IPS DF 4.7 (cell line): ENCODE results near the gene SFT2D1.
"Not testable (repeated sequence)": the region's sequence is repeated elsewhere in the genome, so short reads cannot be mapped to it uniquely, and the experiment has no call there.

Source experiments
- DNase-seq: peaks from one replicate; pipeline ENCODE4 v3.0.0-alpha.2; 2013; ENCODE audit warnings: low spot score; ENCODE audit errors: extremely low read depth

Gene SFT2D1

DNA sequence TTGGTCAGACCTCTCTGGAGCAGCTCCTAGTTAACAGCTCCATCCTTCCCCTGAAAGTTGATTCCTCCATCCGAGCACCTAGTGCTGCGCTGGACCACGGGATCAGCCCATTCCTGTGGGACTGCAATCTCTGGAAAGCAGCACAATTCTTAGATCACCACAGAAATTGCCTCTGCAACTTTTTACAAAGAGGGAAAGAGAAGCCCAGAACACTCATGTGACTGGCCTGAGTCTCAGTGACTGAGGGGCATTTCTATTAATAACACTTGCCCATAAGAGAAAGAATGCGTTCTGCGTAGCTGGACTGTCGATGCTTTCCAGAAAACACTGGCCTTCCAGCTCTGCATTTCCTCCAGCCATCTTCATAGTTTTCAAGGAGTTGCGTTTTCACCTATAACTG is 22.1 kb upstream of the SFT2D1 start:
- no peak for DNase-seq

DNA sequence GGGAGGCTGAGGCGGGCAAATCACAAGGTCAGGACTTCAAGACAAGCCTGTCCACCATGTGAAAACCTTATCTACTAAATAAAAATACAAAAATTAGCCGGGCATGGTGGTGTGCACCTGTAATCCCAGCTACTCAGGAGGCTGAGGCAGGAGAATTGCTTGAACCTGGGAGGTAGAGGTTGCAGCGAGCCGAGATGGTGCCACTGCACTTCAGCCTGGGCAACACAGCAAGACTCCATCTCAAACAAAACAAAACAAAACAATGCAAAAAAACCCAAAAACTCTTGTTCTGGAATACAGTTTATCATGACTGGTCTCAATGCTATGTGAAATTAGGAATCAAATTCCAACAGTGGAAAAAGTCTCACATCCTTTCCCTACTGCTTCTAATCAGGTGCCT is 20.1 kb upstream of the SFT2D1 start:
- not testable (repeated sequence) for DNase-seq

DNA sequence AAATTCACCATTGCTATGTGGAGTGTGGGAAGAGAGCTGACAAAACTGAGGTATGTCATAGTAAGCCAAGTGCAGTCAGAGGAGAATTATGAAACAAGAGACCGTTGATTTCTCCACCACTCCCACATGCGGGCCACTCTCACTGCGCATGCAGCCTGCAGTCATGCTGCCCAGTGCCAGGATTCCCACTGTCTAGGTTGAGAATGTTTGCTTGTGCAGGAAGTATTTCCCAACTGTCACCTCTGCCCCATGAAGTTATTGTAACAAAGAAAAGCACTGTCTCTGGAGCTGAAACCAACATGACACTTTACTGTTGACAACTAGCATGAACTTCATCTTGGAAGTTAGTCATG is 18.7 kb upstream of the SFT2D1 start:
- DNase-seq: no peak

DNA sequence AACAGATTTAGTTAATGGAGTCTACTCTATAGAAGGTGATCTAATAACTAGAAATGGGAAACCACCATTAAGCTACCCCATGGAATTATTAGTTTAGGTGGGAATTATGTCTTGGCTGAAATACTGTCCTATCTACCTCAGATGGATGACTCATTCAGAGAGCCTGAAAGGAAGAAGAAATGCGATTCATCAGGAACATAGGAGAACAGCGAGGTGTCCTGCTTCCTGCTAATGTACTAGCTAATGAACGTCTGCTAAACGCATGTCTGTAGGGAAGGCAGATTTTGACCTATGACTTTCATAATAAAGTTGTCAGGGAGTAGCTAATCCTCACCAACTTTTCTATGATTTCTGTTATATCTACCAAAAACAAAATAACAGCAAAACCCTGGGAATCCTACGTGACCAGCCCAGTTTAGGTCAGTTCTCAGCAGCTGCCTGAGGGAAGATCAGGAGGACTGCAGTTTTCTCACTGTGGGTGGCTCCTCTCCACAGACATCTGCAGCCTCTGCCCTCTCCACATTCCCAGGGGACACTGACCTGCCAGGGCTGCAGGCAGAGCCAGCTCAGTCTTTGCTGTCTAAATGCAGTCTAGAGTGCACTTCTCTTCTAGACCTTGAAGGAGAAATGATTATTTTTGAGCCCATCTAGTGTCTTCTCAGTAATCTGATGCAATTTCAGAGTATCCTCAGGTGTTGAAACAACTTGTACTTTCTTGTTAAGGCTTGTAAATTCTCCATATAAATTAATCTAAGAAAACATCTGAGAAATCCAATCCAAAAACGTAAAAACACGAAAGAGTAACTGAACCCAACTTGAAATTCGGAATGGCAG is 18.1 kb upstream of the SFT2D1 start:
- DNase-seq: no peak

DNA sequence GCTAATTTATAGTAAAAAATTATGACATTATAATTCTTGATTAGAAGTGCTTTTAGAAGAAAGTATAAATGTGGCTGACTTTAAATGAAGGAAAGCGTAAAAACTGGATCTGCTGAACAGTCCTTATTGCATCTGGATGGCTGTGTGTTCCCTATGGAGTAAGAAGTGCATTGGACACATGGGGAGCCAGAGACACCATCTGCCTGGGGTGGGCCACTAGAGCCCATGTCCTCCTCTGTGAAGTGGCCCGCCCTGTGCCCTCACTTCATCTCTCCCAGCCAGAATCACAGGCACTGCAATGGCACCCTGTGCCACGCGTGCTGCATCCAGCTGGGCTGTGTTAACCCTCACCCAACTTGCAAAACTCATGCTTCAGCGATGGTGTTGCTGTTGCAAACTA is 13.2 kb upstream of the SFT2D1 start:
- DNase-seq: no peak

DNA sequence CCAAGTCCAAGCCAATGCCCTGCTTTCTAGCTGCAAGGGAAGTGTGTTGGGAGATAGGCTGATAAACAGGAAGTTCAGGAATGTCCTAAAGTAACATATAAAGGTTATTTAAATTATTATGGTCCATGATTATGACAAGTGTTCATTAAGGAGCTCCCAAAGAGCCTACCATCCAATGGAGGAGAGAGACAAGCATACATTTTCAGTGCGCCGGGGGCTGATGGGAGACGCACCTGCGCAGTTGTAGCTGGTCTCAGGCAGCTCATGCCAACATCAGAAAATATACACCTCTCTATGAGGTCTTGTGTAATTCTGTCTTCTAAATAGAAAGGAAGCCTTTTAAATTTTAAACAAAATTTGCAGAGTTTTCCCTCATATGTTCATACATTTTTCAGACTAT is 12.6 kb upstream of the SFT2D1 start:
- DNase-seq: no peak

DNA sequence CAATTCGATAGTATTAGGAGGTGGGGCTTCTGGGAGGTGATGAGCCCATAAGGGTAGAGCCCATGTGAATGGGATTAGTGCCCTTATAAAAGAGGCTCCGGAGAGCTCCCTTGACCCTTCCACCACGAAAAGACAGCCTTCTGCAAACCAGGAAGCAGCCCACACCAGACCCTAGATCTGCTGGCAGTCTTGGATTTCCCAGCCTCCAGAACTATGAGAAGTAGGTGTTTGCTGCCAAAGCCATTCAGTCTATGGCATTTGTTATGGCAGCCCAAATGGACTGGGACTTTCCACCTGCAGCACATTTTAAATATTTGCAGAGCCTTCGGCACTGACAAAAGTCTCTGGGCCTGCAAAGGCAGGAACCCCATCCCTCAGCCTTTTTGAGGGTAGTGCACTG is 11.8 kb upstream of the SFT2D1 start:
- no peak for DNase-seq

DNA sequence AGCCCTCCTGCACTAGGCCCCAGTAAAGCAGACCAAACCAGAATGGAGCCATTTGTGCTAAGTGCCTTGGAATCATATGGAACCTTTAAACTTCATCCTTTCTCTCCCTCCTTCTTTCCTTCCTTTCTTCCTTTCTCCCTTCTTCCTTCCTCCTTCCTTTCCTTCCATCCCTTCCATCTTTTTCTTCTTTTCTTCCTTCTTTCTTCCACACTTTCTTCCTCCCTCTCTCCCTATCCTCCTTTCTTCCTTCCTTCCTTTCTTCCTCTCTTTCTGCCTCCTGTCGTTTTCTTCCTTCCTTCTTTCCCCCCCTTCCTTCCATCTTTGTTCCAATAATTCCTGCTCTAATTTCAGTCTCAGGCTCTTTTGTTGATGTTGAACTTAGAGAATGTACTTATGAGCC is 11.2 kb upstream of the SFT2D1 start:
- no peak for DNase-seq

DNA sequence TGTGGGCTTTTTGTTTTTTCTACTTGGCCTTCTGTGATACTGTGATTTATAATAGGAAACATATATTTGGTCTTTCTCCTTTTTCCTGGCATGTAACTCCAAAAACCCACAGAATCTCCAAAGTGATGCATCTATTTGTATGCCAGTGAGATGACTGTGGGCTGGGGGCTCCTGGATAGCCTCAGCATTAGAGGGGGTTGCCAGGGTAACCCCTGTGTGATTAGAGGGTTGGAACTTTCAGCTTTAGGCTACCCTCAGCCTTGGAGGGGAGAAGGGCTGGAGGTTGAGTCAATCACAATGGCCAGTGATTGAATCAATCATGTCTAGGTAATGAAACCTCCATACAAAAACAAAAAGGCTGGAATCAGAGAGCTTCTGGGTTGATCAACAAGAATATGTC is 10.6 kb upstream of the SFT2D1 start:
- no peak for DNase-seq

DNA sequence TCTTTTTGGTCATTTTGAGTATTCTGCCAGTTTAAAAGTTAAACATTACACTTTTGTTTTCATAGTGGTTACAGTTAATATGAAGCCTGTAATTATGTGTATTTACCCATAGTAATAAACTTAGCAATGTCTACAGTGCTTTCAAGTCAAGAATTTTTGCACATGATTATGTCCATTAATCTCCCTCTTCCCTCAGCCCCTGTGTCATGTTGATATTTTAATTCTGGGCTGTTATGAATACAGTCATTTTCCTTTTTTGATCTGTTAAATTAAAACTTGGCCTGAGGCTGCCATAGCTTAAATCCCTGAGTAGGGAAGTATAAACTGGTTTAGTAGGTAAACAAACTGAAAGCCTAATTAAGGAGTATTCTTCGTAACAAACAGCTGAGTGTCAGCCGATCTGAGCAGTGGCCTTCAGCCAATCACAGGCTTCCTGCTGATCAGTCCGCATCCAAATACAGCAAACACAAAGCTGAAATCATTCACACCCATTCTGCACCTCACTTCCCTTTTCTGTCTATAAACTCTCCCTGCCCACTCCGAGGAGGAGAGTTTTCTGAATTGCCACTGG is 9.5 kb upstream of the SFT2D1 start:
- no peak for DNase-seq

DNA sequence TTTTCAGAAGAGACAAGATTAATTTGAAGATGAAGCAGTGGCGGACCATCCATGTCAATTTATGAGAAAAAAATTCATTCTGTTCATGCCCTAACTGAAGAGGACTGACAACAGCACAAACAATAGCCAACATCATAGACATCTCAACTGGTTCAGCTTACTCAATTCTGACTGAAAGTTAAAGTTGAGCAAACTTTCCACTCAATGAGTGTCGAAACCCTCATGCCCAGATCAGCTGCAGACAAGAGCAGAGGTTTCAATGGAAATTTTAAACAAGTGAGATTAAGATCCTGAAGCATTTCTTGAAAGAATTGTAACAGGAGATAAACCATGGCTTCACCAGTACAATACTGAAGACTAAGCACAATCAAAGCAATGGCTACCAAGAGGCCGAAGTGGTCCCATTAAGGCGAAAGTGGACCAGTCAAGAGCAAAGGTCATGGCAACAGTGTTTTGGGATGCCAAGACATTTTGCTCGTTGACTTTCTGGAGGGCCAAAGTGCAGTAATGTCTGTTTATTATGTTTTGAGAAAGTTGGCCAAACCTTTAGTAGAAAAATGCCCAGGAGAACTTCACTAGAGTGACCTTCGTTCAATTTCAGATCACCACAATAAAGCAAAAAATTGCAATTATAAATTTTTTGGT is 6.1 kb upstream of the SFT2D1 start:
- DNase-seq: no peak

DNA sequence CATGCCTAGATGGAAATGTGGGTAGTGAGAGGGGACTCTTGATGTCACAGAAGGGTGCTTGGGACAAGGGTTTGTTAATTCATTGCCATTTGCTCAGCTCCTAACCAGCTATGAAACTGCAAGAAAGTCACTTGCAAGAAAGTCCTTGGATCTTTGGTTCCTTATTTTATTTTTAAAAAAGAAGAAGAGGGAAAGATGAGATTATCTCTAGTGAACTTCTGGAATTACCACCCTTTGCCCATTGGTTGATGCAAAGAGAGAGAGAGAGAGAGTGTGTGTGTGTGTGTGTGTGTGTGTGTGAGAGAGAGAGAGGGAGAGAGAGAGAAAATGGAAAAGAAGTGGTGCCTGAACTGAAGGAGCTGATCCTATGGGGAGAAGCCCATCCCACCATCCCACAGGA is 4.6 kb upstream of the SFT2D1 start:
- DNase-seq: no peak

DNA sequence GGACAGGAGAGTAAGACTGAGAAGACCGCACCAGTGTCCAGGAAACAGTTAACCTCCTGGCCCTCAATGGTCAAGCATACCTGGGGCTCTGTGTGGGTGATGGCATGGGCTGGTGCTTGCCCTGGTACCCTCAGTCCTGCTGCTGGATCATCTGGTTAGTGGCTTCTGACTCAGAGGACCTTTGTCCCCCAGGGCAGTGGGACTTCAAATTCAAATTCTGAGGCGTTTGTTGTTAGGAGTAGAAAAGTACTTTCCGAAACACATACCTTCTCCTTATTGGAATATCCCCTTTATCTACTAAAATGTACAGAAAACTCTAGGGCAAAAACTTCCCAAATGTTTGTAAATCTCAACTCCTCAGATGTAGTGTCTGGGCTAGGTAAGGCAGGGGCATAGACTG is 4.1 kb upstream of the SFT2D1 start:
- no peak for DNase-seq

DNA sequence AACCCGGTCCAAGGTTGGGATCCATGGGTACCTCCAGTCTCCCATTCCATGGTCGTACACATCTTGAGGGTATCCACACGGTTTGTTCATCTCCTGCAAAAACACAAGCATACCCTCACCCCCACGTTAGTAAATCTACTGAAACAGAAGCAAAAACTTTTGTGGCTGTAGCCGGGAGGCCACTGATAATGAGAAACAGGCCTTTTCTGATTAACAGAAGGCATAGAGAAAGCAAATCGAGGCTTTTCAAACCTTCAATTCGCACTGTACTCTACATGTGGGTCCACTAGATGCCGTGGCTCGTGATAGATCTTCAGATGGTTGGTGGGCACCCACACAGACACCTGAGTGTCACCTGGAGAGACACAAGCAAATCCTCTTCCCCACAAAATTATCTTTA is 3.3 kb upstream of the SFT2D1 start:
- DNase-seq: not testable (repeated sequence)

DNA sequence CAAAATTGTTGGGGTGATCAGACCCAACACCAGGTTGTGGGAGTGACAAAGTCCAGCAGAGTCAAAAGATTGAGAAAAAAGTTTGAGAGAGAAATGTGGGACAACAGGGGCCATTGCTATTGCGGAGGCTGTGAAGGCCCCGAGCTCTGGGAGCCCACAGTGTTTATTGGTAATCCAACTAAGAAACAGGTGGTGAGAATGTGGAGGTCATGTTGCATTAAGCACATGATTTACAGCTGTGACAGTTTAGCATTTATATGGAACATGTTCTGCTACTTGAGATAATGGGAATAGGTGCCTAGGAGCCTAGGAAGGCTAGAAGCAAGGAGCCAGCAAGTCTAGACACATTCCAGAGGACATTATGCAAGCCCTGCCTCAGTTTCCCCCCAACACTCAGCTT is 2.6 kb upstream of the SFT2D1 start:
- DNase-seq: not testable (repeated sequence)

DNA sequence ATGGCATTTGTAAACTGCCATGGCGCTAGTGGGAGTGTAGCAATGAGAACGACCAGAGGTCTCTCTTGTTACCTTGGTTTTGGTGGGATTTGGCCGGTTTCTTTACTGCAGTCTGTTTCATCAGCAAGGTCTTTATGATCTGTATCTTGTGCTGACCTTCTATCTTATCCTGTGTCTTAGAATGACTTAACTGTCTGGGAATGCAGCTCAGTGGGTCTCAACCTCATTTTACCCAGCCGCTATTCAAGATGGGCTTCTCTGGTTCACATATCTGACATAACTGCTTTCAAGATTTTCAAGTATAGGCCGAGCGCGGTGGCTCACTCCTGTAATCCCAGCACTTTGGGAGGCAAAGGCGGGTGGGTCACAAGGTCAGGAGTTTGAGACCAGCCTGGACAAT is 1.9 kb upstream of the SFT2D1 start:
- DNase-seq: no peak

DNA sequence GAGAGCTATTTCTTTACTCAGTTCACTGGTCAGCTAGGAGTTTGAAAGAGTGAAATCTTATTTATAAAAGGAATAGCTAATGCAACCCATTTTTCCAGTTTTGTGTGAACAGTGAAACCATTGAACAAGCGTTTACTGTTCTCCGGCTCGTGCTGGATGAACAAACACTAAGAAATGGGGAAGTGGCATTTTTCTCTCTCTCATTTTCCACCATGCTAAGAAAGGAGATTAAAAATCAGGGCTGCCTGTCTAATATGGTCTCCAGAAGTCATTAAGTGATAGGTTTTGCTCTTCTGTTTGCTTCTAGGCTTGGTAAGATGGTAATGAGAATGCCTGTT is 774 bp upstream of the SFT2D1 start:
- DNase-seq: no peak

DNA sequence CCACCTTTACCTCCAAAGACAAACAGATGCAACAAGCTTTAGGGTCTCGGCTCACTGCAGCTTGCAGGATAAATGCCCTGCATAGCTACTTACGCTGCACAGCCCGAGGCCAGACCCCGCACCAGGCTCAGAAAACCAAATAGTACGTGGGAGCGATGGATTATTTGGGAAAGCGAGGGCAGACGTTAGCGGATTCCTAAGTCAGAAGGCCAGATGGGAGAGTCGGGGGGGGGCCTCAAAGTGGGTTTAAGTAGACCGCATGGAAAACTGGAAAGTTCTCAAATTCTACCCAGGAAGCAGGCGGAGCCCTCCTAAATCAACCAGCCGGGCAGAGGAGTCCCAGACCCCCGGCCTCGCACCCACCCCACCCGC is 382 bp downstream of the SFT2D1 start:
- DNase-seq: no peak

DNA sequence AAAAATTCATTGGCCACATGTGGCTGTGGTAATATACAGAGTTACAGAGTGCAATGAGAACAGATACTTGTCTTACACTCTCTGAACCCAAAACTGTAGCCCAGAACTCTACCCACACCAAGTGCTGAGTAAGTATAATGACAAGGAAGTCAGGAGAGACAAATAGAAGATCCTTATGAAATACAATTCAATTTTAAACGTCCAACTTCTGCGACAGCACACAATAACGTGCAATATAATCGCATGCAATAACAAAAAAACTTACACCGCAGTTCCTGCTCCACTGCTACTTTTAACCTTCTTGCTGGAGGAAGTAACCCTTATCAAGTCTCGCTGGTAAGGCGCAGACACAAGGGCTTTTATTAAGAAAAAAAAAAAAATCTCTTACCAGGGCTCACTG is 881 bp downstream of the SFT2D1 start:
- DNase-seq: no peak

DNA sequence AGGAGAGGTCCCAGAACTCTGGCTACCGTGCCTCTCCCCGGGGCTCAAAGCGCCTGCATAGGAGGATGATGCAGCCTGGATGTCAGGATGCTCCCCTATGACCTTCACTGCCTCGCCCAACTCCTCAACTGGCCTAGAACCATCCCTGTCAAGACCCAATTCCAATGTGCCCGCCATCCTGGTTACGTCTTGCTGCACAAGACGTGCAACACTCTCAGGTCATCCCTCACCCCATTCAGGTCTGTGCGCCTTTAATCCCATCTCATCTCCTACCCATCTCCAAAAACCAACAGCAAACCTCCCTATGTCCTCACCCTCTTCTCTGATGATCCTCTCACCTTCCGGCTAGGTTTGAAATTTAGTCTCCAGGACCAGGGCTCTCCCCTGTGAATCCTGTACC is 3.5 kb downstream of the SFT2D1 start:
- DNase-seq: no peak

DNA sequence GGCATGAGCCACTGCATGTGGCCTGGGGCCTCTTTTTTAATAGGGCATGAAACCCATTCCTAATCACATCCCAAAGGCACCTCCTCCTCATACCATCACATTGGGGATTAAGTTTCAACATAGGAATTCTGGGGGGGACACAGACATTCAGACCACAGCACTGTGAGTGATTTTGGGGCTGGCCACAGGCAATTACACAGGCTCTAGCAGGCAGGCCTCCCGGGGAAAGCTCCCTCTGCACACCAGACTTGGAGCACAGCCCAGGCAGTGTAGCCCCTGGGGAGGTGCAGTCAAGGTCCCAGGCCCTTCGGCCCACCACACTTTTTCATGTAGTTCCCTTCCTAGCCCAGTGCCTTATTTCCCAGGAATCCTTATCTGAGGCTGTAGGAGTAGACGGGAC is 5.5 kb downstream of the SFT2D1 start:
- DNase-seq: no peak

DNA sequence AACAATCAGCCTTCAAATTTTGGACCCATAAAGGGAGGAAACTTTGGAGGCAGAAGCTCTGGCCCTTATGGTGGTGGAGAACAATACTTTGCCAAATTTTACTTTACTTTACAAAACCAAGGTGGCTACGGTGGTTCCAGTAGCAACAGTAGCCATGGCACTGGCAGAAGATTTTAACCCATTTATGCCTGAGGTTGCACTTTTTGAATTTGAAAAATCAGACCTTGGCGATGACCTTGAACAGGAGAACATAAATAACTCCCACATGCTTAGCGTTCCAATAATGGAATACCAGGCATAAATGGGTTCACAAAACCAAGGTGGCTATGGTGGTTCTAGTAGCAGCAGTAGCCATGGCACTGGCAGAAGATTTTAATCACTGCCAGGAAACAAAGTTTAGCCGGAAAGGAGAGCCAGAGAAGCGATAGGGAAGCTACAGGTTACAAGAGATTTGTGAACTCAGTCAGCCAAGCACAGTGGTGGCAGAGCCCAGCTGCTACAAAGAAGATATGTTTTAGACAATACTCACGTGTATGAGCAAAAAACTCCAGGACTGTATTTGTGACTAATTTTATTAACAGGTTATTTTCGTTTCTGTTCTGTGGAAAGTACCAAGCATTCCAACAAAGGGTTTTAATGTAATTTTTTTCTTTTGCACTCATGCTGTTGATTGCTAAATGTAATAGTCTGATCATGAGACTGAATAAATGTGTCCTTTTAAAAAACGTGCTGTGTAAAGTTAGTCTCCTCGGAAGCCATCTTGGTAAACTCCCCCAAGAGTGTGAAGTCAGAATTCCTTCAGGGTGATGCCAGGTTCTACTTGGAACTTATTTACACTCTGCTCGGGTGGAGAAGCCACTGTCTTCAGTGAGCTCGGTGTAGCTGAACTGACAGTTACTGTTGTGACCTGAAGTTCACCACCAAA is 6.7 kb downstream of the SFT2D1 start:
- no peak for DNase-seq
